Measurements from ENCODE around the gene SIRT4. TPM values are rescaled to one million over a fixed set of nuclear protein-coding genes. Genes with fewer than 3 reads are reported as not detected.

SIRT4 gene
- total RNA-seq, 1 donor from 2014 or later: 2.7 TPM

DNA sequence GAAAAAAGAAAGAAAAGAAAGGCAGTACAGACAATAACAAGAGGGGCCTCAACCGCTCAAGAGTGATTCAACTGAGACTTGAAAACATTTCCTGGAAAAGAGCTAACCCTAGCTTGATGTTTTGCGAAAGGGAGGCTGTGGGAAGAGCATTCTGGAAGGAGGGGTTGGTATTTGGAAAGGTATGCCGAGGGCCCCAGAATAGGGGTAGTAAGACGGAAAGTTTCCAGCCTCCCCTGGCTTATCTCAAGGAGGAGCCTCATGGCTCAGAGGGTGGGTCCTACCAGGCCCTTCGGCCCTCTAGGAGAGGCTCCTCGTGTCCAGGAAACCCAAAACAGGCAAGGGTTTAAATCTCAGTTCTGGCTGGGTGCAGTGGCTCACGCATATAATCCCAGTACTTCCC, 18.8 kb upstream of the SIRT4 start:
- H3K27ac ChIP-seq (ENCODE audit: low read depth, low read length): no peak overlapping the region
- no peak overlapping the region for H2AFZ ChIP-seq (ENCODE audit: low read depth, low read length)
- no peak overlapping the region for H3K4me2 ChIP-seq (ENCODE audit: low read length)
- DNase-seq (ENCODE audit: low read depth) (no peak), FAIRE-seq (no peak)
- H3K9ac ChIP-seq (ENCODE audit: low read length): no peak overlapping the region
- H3K9me3 ChIP-seq (ENCODE audit: insufficient read depth, low read depth, low read length): no peaks in the 10 kb centered on the region
- no peaks in the 10 kb centered on the region for H3K79me2 ChIP-seq (ENCODE audit: insufficient read depth, low read length)
- no peaks in the 10 kb centered on the region for H4K20me1 ChIP-seq (ENCODE audit: insufficient read depth, low read length)
- TF ChIP-seq EZH2 (IDR thresholded peaks at IDR 0.05; ENCODE audit: insufficient read depth, low read length): no peak
- no peak for TF ChIP-seq CTCF (IDR thresholded peaks at IDR 0.05; ENCODE audit: insufficient read depth, low read depth, low read length)
- Mint-ChIP-seq H3K9me3 (ENCODE audit: unreplicated experiment) (peaks cover 8% of the 10 kb centered on the region), H3K4me3 (ENCODE audit: unreplicated experiment) (no peak overlapping the region), H3K4me1 (ENCODE audit: low read depth, unreplicated experiment) (peaks cover 14% of the 10 kb centered on the region), H3K36me3 (ENCODE audit: low read depth, unreplicated experiment) (no peaks in the 10 kb centered on the region), H3K27ac (ENCODE audit: unreplicated experiment) (no peak overlapping the region), H3K27me3 (ENCODE audit: low read depth, unreplicated experiment) (no peaks in the 10 kb centered on the region)
- H3K4me1 ChIP-seq (ENCODE audit: insufficient read depth, low read length): peaks cover 4% of the 10 kb centered on the region
- H3K27me3 ChIP-seq (ENCODE audit: insufficient read depth, low read length): no peaks in the 10 kb centered on the region
- H3K36me3 ChIP-seq (ENCODE audit: insufficient read depth, low read length): no peaks in the 10 kb centered on the region
- no peak overlapping the region for H3K4me3 ChIP-seq (ENCODE audit: insufficient read depth, low read depth, low read length)

DNA sequence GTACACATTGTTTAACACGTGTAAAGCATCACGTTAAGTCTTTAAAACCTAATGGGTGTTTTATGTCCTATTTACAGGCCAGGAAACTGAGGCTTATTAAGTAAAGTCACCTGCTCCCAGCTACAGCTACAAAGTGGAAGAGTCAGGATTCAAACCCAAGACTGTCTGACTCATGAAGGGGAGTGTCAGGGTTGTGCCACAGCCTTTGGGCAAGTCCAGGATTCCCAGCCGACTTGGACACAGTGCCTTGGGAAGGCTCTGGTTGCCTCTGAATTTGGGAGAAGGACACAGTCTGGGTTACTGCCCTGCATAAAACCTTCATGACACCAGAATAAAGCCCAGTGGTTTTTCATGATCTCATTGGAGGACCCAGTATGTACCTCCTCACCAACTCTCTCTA, 17.7 kb upstream of the SIRT4 start:
- DNase-seq (ENCODE audit: low read depth) (no peak), FAIRE-seq (no peak)
- no peaks in the 10 kb centered on the region for H3K36me3 Mint-ChIP-seq (ENCODE audit: low read depth, unreplicated experiment)
- H3K4me1 ChIP-seq (ENCODE audit: insufficient read depth, low read length): peaks cover 4% of the 10 kb centered on the region
- H3K9me3 ChIP-seq (ENCODE audit: insufficient read depth, low read depth, low read length): no peaks in the 10 kb centered on the region
- H3K4me3 ChIP-seq (ENCODE audit: insufficient read depth, low read depth, low read length): no peak overlapping the region
- H3K27ac ChIP-seq (ENCODE audit: low read depth, low read length): no peak overlapping the region
- H3K27me3 ChIP-seq (ENCODE audit: insufficient read depth, low read length): no peaks in the 10 kb centered on the region
- H3K27ac Mint-ChIP-seq (ENCODE audit: unreplicated experiment): no peak overlapping the region
- H3K4me3 Mint-ChIP-seq (ENCODE audit: unreplicated experiment): no peak overlapping the region
- no peaks in the 10 kb centered on the region for H3K27me3 Mint-ChIP-seq (ENCODE audit: low read depth, unreplicated experiment)
- no peaks in the 10 kb centered on the region for H3K79me2 ChIP-seq (ENCODE audit: insufficient read depth, low read length)
- no peaks in the 10 kb centered on the region for H3K36me3 ChIP-seq (ENCODE audit: insufficient read depth, low read length)
- H2AFZ ChIP-seq (ENCODE audit: low read depth, low read length): no peak overlapping the region
- peaks cover 14% of the 10 kb centered on the region for H3K4me1 Mint-ChIP-seq (ENCODE audit: low read depth, unreplicated experiment)
- H4K20me1 ChIP-seq (ENCODE audit: insufficient read depth, low read length): no peaks in the 10 kb centered on the region
- H3K4me2 ChIP-seq (ENCODE audit: low read length): no peak overlapping the region
- no peak for TF ChIP-seq CTCF (IDR thresholded peaks at IDR 0.05; ENCODE audit: insufficient read depth, low read depth, low read length)
- no peak for TF ChIP-seq EZH2 (IDR thresholded peaks at IDR 0.05; ENCODE audit: insufficient read depth, low read length)
- no peak overlapping the region for H3K9ac ChIP-seq (ENCODE audit: low read length)
- H3K9me3 Mint-ChIP-seq (ENCODE audit: unreplicated experiment): peaks cover 5% of the 10 kb centered on the region

DNA sequence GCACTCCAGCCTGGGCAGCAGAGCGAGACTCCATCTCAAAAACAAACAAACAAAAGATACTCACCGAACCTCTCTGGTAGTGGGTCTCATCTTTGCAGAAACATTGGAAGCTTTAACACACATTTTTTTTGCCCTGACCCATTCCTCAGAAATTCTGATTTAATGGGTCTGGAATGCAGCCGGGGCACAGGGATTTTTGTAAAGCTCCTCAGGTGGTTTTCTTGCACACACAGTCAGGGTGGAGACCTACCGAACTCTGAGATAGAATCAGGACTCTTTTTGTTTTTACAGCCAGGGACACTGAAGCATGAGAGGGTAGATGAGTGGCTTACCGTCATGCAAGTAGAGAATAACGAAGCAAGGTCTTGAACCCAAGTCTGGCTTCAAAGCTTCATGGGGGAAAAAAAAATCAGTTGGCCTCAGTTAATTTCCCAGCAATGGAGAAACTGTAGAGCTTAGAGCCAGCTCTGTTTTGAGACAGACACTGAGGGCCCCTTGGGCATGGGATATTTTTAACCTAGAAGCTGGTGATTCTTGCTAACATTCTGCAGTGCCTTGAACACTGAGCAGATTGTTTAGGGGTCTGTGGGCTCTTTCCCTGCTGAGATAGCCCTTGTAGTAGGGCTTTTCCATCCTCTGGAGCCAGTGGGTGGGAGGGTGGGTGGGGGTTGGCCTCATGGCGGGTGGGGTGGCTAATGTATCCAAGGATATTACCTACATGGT, 15.2 kb upstream of the SIRT4 start:
- peak overlapping the region; percentile 82 for H3K27ac Mint-ChIP-seq (ENCODE audit: unreplicated experiment)
- Histone ChIP-seq H3K27me3 (ENCODE audit: insufficient read depth, low read length) (no peaks in the 10 kb centered on the region), H3K9ac (ENCODE audit: low read length) (no peak overlapping the region), H3K4me2 (ENCODE audit: low read length) (peak overlapping the region; percentile 15), H3K36me3 (ENCODE audit: insufficient read depth, low read length) (no peaks in the 10 kb centered on the region), H3K27ac (ENCODE audit: low read depth, low read length) (no peak overlapping the region), H3K9me3 (ENCODE audit: insufficient read depth, low read depth, low read length) (no peaks in the 10 kb centered on the region), H3K79me2 (ENCODE audit: insufficient read depth, low read length) (no peaks in the 10 kb centered on the region), H4K20me1 (ENCODE audit: insufficient read depth, low read length) (no peaks in the 10 kb centered on the region), H3K4me3 (ENCODE audit: insufficient read depth, low read depth, low read length) (no peak overlapping the region), H2AFZ (ENCODE audit: low read depth, low read length) (no peak overlapping the region), H3K4me1 (ENCODE audit: insufficient read depth, low read length) (peaks cover 12% of the 10 kb centered on the region)
- FAIRE-seq: no peak
- no peak for DNase-seq (ENCODE audit: low read depth)
- peaks cover 17% of the 10 kb centered on the region for H3K4me1 Mint-ChIP-seq (ENCODE audit: low read depth, unreplicated experiment)
- H3K36me3 Mint-ChIP-seq (ENCODE audit: low read depth, unreplicated experiment): no peaks in the 10 kb centered on the region
- H3K4me3 Mint-ChIP-seq (ENCODE audit: unreplicated experiment): peak overlapping the region; percentile 40
- H3K27me3 Mint-ChIP-seq (ENCODE audit: low read depth, unreplicated experiment): no peaks in the 10 kb centered on the region
- peaks cover 5% of the 10 kb centered on the region for H3K9me3 Mint-ChIP-seq (ENCODE audit: unreplicated experiment)
- no peak for TF ChIP-seq EZH2 (IDR thresholded peaks at IDR 0.05; ENCODE audit: insufficient read depth, low read length)
- no peak for TF ChIP-seq CTCF (IDR thresholded peaks at IDR 0.05; ENCODE audit: insufficient read depth, low read depth, low read length)
